Measurements from ENCODE around the gene CEMP1. TPM values are rescaled to one million over a fixed set of nuclear protein-coding genes. Genes with fewer than 3 reads are reported as not detected.

CEMP1 gene
- total RNA-seq, 2 donors from 2014 or later, result 0.53 to 0.54 TPM

DNA sequence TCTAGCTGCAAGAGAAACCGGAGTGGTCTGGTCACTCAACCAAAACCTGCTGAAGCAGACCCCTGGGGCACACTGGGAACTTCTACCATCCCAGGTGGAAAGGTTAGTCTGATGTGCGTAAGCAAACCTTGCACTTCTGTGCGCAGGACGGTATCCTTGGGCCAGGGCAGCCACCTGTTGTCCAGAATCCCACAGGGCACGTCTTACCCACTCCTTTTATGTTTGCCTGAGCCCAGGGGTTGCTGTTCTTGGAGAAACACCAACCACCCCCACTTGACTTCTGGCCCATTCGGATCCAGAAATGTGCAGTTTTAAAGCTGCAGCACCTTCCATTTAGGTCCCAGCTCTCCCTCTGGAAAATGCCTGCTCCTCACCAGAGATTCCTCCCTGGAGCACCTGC lies 37.6 kb downstream of the CEMP1 start:
- Histone ChIP-seq H3K9me3 (no peaks in the 10 kb centered on the region), H3K4me1 (peaks cover 7% of the 10 kb centered on the region), H3K27ac (no peak overlapping the region), H3K9ac (ENCODE audit: low read depth in 2 of 2, low read length in 2 of 2) (no peak overlapping the region), H3K27me3 (no peaks in the 10 kb centered on the region), H3K4me3 (no peak overlapping the region), H3K36me3 (no peaks in the 10 kb centered on the region)
- intact Hi-C loops (cut with DNase I), result no loop called here
- TF ChIP-seq, protein P1, sequence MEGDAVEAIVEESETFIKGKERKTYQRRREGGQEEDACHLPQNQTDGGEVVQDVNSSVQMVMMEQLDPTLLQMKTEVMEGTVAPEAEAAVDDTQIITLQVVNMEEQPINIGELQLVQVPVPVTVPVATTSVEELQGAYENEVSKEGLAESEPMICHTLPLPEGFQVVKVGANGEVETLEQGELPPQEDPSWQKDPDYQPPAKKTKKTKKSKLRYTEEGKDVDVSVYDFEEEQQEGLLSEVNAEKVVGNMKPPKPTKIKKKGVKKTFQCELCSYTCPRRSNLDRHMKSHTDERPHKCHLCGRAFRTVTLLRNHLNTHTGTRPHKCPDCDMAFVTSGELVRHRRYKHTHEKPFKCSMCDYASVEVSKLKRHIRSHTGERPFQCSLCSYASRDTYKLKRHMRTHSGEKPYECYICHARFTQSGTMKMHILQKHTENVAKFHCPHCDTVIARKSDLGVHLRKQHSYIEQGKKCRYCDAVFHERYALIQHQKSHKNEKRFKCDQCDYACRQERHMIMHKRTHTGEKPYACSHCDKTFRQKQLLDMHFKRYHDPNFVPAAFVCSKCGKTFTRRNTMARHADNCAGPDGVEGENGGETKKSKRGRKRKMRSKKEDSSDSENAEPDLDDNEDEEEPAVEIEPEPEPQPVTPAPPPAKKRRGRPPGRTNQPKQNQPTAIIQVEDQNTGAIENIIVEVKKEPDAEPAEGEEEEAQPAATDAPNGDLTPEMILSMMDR (IDR thresholded peaks at IDR 0.05), result no peak
- DNase-seq, result no peak

DNA sequence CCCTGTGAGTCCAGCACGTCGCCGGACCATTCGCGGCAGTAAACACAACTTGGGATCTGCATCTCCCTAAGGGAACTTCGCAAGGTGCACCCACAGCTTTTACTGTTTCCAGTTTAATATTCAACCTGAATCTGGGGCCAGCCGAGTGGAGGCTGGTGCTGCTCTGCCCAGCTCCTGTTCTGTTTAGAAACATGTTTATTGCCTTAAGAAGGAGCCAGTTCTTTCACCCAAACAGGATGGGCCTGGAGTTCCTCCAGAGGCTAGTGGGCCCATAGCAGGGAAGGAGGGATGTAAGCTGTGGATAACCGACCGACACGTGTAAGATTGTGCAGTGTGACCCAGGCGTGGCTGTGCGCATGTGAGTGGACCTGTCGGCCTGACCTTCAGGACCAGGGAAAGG lies 38.9 kb downstream of the CEMP1 start:
- Histone ChIP-seq H3K9me3 (no peaks in the 10 kb centered on the region), H3K4me3 (no peak overlapping the region), H3K4me1 (peaks cover 7% of the 10 kb centered on the region), H3K27me3 (no peaks in the 10 kb centered on the region), H3K27ac (no peak overlapping the region), H3K36me3 (no peaks in the 10 kb centered on the region), H3K9ac (ENCODE audit: low read depth in 2 of 2, low read length in 2 of 2) (no peak overlapping the region)
- intact Hi-C loops (cut with DNase I), result no loop called here
- TF ChIP-seq, protein P1 (IDR thresholded peaks at IDR 0.05), result no peak
- DNase-seq, result no peak

DNA sequence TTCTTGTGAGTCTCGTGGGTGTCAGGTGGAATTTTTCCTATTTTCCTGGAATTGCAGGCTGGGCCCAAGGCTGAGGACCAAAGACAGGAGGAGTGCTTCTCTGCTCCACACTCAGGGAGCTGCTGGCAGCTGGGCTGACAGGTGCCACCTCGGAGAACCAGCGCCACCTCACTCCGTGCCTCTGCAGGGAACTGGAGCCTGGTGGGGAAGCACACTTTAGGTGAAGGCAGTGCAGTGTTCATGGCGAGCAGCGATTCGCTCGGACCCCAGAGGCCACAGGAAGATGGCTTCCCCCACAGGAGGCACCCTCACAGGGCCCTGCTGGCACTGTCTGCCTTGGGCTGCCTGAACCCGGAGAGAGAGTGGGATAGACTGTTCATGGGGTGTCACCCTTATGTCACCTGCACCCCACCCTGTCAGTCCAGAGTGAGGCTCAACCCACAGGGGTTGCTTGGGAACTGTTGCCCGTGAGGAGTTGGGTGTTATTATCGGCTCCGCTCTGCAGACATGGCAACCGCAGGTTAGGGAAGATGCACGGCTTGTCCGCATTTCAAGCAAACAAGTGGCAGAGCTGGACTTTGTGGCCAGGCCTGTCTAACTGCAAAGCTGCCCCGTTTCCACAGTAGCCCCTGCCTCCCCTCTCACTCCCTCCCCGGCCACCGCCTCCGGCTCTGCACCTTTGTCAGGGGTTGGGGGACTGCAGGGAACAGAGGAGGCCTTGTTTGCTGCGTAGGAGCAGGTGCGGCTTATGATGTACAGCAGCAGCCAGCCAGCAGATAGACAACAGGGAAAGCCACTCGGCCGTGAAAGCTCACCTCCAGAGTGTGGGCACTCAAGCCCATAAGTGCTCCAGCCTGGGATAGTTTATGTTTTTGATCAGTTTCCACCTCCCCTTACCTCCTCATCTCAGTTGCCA lies 40.8 kb downstream of the CEMP1 start:
- H3K36me3 ChIP-seq, result no peaks in the 10 kb centered on the region
- no peak overlapping the region for H3K27ac ChIP-seq
- TF ChIP-seq, protein P1 (IDR thresholded peaks at IDR 0.05), result no peak
- H3K4me1 ChIP-seq, result peaks cover 7% of the 10 kb centered on the region
- no peak overlapping the region for H3K9ac ChIP-seq (ENCODE audit: low read depth in 2 of 2, low read length in 2 of 2)
- H3K27me3 ChIP-seq, result no peaks in the 10 kb centered on the region
- no peak for DNase-seq
- no peaks in the 10 kb centered on the region for H3K9me3 ChIP-seq
- intact Hi-C loops (cut with DNase I), result no loop called here
- no peak overlapping the region for H3K4me3 ChIP-seq

DNA sequence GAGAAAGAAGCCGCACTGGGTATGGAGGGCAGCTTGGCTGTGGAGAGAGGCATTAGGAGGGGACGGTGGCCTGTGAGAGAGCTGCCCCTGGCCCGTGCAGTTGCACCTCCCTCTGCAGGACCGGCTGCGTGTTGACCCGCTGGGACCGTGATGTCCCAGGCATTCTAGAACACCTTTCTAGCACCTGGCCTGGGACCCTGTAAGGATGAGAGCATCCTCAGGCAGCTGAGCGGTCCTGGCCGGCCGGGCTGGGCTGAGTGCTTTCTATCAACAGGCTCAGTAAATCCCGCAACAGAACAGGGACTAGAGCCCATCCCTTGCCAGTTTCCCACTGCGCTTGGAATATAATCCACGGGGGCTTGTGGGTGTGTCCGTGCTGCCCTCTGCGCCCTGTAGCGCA lies 41.6 kb downstream of the CEMP1 start:
- intact Hi-C loops (cut with DNase I), result no loop called here
- Histone ChIP-seq H3K27me3 (no peaks in the 10 kb centered on the region), H3K4me3 (no peak overlapping the region), H3K27ac (no peak overlapping the region), H3K9ac (ENCODE audit: low read depth in 2 of 2, low read length in 2 of 2) (no peak overlapping the region), H3K9me3 (no peaks in the 10 kb centered on the region), H3K4me1 (peaks cover 7% of the 10 kb centered on the region), H3K36me3 (no peaks in the 10 kb centered on the region)
- no peak for DNase-seq
- TF ChIP-seq, protein P1 (IDR thresholded peaks at IDR 0.05), result no peak

DNA sequence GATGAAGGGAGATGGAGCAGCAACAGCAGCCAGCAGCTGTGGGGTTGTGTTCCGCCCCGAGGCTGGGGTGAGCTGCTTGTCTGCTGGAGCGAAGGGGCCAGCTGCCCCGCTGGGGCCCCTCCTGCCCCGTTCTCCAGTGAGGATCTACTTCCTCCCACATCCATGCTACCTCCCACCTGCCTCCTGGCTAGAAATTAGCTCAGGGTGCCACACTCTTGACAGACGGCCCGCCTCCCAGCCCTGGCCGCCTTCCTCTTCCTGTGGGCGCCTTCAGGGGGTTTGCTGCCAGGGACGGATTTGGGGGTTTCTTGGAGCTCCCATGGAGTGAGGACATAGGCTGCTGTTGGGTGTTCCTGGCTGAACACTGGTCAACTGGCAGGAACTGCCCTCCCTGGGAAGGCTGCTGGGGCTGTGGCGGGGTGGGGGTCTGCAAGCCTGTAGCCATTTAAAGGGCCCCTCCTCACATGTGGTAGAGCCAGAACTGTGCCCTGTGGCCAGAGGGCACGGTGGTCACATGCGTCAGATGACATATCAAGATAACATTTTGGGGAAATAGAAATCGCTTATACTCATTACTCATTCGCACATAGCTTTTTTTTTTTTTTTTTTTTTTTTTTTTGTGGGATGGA lies 43.2 kb downstream of the CEMP1 start:
- Histone ChIP-seq H3K27ac (no peak overlapping the region), H3K9me3 (no peaks in the 10 kb centered on the region), H3K9ac (ENCODE audit: low read depth in 2 of 2, low read length in 2 of 2) (no peak overlapping the region), H3K4me1 (peaks cover 7% of the 10 kb centered on the region), H3K36me3 (no peaks in the 10 kb centered on the region), H3K4me3 (no peak overlapping the region), H3K27me3 (no peaks in the 10 kb centered on the region)
- no peak for DNase-seq
- intact Hi-C loops (cut with DNase I), result no loop called here
- TF ChIP-seq, protein P1 (IDR thresholded peaks at IDR 0.05), result no peak
